IMR-90 (cell line): Measurements from ENCODE around the gene ALDH1A1.

Source experiments
- CHD1 ChIP-seq: IDR thresholded peaks from 2 replicates; pipeline ENCODE4 v1.6.1; 2012; ENCODE audit warnings: low read depth, low read length, improper control_type of control experiment
- CTCF ChIP-seq: conservative IDR thresholded peaks from 2 replicates; pipeline ENCODE4 v1.5.1; 2012; ENCODE audit warnings: mild to moderate bottlenecking, low read depth, low read length, improper control_type of control experiment
- SMC3 ChIP-seq: fragments of 150-350 bp; IDR thresholded peaks from 2 replicates; pipeline ENCODE4 v1.6.1; 2016; ENCODE audit warnings: low read depth, mild to moderate bottlenecking, antibody characterized with exemption, low read length, moderate library complexity

GRCh38 chr9:72923077-72923476, 29.8 kb downstream of the ALDH1A1 start:
- no peak for TF ChIP-seq CTCF
- TF ChIP-seq SMC3, result no peak
- TF ChIP-seq CHD1, result no peak
